ENCODE results near the gene SUSD2. TPM values are rescaled to one million over a fixed set of nuclear protein-coding genes. Genes with fewer than 3 reads are reported as not detected.

SUSD2 gene
- polyA plus RNA-seq, 2 of the 4 experiments (the other 2 are of a cell fraction), result 12.7 to 51.9 TPM

DNA sequence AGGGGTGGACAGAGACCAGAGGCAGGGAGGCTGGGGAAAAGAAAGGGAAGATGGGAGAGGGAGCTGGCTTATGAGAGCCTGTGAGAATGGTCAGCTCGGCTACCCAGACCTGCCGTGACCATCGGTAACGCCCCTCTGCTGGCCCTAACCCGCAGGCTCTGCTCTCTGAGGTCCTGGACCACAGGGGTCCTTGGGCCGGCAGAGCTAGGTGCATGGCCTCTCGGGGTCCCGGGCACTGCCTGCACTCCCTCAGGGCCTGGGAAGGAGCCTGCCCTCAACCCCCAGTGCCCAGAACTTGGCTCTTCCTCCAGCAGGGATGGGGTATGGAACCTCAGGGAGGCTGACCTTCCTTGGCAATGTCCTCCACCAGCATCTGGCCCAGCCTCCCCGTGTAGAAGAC lies 50.4 kb downstream of the SUSD2 start (continued):
- no peak for TF ChIP-seq CBX8 (IDR thresholded peaks at IDR 0.05)
- no peak for TF ChIP-seq FOSL2 (IDR thresholded peaks at IDR 0.05)
- no peak for TF ChIP-seq FOSL2 (CRISPR knock-in tag; IDR thresholded peaks at IDR 0.05)

DNA sequence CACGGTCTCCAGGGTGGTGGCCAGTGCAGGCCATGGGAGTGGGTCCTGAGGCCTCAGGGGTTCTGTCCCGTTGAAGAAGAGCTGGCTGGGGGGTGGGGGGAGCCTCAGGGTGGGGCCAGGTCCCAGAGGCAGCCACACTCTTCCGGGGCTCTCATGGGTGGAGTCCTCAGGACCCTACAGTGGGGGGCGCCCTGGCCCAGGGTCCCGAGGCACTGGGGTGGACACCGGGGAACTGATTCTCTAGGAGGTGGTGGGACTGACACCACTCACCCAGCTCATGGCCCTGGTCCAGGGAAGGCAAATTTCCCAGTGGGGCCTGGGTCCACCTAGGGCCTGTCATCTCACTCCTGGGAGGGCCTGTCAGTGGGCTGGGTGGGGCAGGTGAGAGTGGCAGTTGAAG lies 50.8 kb downstream of the SUSD2 start:
- CTCF ChIA-PET, result interaction anchor here (0.5 to 3.5 kb wide), 9 partner anchors 9 to 83 kb away, joined by 3 to 27 read pairs (median 3); no protein-coding TSS in a partner anchor
- H3K4me3 ChIP-seq, result no peak overlapping the region
- DNase-seq (ENCODE audit: low read depth in 1 of 2, low spot score in 1 of 2), result no peak
- TF ChIP-seq CBX2 (IDR thresholded peaks at IDR 0.05; ENCODE audit: borderline replicate concordance, low read depth), result no peak
- no peak for TF ChIP-seq HOXB13 (CRISPR knock-in tag; IDR thresholded peaks at IDR 0.05; ENCODE audit: low read depth)
- no peak for TF ChIP-seq EHMT2 (IDR thresholded peaks at IDR 0.05; ENCODE audit: low read depth)
- TF ChIP-seq POLR2AphosphoS2 (conservative IDR thresholded peaks at IDR 0.05; ENCODE audit: low read length), result no peak
- TF ChIP-seq, protein P1, sequence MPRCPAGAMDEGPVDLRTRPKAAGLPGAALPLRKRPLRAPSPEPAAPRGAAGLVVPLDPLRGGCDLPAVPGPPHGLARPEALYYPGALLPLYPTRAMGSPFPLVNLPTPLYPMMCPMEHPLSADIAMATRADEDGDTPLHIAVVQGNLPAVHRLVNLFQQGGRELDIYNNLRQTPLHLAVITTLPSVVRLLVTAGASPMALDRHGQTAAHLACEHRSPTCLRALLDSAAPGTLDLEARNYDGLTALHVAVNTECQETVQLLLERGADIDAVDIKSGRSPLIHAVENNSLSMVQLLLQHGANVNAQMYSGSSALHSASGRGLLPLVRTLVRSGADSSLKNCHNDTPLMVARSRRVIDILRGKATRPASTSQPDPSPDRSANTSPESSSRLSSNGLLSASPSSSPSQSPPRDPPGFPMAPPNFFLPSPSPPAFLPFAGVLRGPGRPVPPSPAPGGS (IDR thresholded peaks at IDR 0.05), result no peak
- TF ChIP-seq ESRRA (IDR thresholded peaks at IDR 0.05; ENCODE audit: borderline replicate concordance, low read length), result no peak
- no peak for TF ChIP-seq SREBF2 (IDR thresholded peaks at IDR 0.05)
- TF ChIP-seq ZC3H11A (IDR thresholded peaks at IDR 0.05), result no peak
- TF ChIP-seq FOXS1 (CRISPR knock-in tag; IDR thresholded peaks at IDR 0.05), result no peak
- TF ChIP-seq, protein P2, sequence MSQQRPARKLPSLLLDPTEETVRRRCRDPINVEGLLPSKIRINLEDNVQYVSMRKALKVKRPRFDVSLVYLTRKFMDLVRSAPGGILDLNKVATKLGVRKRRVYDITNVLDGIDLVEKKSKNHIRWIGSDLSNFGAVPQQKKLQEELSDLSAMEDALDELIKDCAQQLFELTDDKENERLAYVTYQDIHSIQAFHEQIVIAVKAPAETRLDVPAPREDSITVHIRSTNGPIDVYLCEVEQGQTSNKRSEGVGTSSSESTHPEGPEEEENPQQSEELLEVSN (IDR thresholded peaks at IDR 0.05; ENCODE audit: borderline replicate concordance, low read depth), result no peak
- TF ChIP-seq, protein P3, sequence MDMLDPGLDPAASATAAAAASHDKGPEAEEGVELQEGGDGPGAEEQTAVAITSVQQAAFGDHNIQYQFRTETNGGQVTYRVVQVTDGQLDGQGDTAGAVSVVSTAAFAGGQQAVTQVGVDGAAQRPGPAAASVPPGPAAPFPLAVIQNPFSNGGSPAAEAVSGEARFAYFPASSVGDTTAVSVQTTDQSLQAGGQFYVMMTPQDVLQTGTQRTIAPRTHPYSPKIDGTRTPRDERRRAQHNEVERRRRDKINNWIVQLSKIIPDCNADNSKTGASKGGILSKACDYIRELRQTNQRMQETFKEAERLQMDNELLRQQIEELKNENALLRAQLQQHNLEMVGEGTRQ (IDR thresholded peaks at IDR 0.05), result no peak
- TF ChIP-seq CBX8 (IDR thresholded peaks at IDR 0.05), result no peak
- POLR2A ChIA-PET, result no interaction called here
- no peak for FAIRE-seq
- H3K9me3 ChIP-seq, result no peaks in the 10 kb centered on the region
- no CpG with 5 or more reads among the region's 6 CpGs for WGBS (ENCODE audit: missing lambda C conversion rate)
- H3K4me1 ChIP-seq, result no peaks in the 10 kb centered on the region; the same call in 2 of the 3 replicates
- no peak for ATAC-seq
- peak overlapping the region; percentile 24 to 67; a peak in 3 of 6 replicates for H3K27ac ChIP-seq
- no peak overlapping the region for H3K4me2 ChIP-seq

DNA sequence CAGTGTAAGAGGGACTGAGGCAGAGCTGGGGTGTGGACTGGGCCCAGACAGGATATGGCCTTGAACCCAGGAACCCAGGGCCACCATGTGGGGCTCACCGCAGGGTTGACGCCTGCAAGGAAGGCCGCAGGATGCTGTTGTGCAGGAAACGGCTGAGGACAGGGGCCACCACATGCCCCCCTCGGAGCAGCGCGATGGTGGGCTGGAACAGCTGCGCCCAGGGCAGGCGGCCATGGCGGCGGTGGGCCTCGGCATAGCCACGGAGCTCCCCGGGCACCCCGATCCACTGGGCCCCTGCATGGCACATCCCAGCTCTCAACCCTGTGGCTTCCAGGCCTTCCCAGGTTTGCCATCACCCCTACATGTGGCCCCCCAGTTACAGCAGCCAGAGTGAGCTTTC lies 51.4 kb downstream of the SUSD2 start:
- ChIA-PET POLR2A (no interaction called here), CTCF (interaction anchor here (1.0 to 3.5 kb wide), 4 partner anchors 14 to 76 kb away, joined by 3 to 27 read pairs (median 4); no protein-coding TSS in a partner anchor)
- FAIRE-seq (no peak), DNase-seq (ENCODE audit: low read depth in 1 of 2, low spot score in 1 of 2) (no peak), ATAC-seq (no peak)
- no peaks in the 10 kb centered on the region; the same call in 2 of the 3 replicates for H3K4me1 ChIP-seq
- no peak overlapping the region for H3K4me3 ChIP-seq
- no CpG with 5 or more reads among the region's 15 CpGs for WGBS (ENCODE audit: missing lambda C conversion rate)
- no peak overlapping the region for H3K4me2 ChIP-seq
- no peaks in the 10 kb centered on the region for H3K9me3 ChIP-seq
- TF ChIP-seq JUN (IDR thresholded peaks at IDR 0.05), result no peak
- no peak for TF ChIP-seq ZNF302 (CRISPR knock-in tag; IDR thresholded peaks at IDR 0.05)
- TF ChIP-seq HDAC2 (IDR thresholded peaks at IDR 0.05), result no peak
- no peak for TF ChIP-seq CEBPB (IDR thresholded peaks at IDR 0.05)
- no peak for TF ChIP-seq MAZ (IDR thresholded peaks at IDR 0.05; ENCODE audit: borderline replicate concordance, low read depth, low read length)
- no peak for TF ChIP-seq BHLHE40 (IDR thresholded peaks at IDR 0.05; ENCODE audit: low read depth, low read length)
- TF ChIP-seq MYC (IDR thresholded peaks at IDR 0.05; ENCODE audit: borderline replicate concordance, low read length), result no peak
- TF ChIP-seq RARB (CRISPR knock-in tag; IDR thresholded peaks at IDR 0.05), result no peak
- TF ChIP-seq EHF (CRISPR knock-in tag; IDR thresholded peaks at IDR 0.05), result no peak
- TF ChIP-seq, protein P4, sequence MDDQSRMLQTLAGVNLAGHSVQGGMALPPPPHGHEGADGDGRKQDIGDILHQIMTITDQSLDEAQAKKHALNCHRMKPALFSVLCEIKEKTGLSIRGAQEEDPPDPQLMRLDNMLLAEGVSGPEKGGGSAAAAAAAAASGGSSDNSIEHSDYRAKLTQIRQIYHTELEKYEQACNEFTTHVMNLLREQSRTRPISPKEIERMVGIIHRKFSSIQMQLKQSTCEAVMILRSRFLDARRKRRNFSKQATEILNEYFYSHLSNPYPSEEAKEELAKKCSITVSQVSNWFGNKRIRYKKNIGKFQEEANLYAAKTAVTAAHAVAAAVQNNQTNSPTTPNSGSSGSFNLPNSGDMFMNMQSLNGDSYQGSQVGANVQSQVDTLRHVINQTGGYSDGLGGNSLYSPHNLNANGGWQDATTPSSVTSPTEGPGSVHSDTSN (IDR thresholded peaks at IDR 0.05), result no peak
- no peak for TF ChIP-seq FOSB (CRISPR knock-in tag; IDR thresholded peaks at IDR 0.05)
- no peak for TF ChIP-seq NFE2L2 (conservative IDR thresholded peaks at IDR 0.05; ENCODE audit: low read length)
- no peak for TF ChIP-seq SREBF2 (IDR thresholded peaks at IDR 0.05)
- TF ChIP-seq, protein P5, sequence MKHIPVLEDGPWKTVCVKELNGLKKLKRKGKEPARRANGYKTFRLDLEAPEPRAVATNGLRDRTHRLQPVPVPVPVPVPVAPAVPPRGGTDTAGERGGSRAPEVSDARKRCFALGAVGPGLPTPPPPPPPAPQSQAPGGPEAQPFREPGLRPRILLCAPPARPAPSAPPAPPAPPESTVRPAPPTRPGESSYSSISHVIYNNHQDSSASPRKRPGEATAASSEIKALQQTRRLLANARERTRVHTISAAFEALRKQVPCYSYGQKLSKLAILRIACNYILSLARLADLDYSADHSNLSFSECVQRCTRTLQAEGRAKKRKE (CRISPR knock-in tag; IDR thresholded peaks at IDR 0.05; ENCODE audit: low read depth), result no peak
- TF ChIP-seq RCOR1 (IDR thresholded peaks at IDR 0.05; ENCODE audit: low read depth, low read length), result no peak
- TF ChIP-seq, protein P6, sequence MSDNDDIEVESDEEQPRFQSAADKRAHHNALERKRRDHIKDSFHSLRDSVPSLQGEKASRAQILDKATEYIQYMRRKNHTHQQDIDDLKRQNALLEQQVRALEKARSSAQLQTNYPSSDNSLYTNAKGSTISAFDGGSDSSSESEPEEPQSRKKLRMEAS (IDR thresholded peaks at IDR 0.05), result no peak
- peak overlapping the region; percentile 24 to 67; a peak in 3 of 6 replicates for H3K27ac ChIP-seq

Measured in A549 (cell line).